ENCODE results near the gene PTPRE.
"Not testable (repeated sequence)": the region's sequence is repeated elsewhere in the genome, so short reads cannot be mapped to it uniquely, and the experiment has no call there.

DNA sequence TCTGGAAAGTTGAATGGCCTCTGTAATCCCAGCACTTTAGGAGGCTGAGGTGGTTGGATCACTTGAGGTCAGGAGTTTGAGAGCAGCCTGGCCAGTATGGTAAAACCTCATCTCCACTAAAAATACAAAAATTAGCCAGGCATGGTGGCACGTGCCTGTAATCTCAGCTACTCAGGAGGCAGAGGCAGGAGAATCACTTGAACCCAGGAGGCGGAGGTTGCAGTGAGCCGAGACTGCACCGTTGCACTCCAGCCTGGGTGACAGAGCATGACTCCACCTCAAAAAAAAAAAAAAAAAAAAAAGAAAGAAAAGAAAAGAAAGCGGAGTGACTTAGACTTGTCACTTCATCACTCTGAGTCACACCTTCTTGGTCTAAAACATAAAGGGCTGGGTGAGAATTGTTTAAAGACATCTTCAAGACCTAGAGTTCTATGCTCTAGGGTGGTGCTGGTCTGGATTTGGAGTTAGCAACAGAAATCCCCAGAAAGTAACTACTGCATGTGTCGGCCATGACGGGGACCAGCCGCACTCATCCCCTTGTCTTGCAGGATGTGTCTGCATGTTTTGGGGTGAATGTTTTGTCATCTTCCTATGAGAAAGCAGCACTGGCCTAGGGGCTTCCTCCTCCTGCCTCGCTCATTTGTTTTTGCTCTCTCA is 83.4 kb downstream of the PTPRE start:
- not testable (repeated sequence) for TF ChIP-seq POLR2A (IDR thresholded peaks at IDR 0.05; ENCODE audit: low read length); GATA1 (IDR thresholded peaks at IDR 0.05; ENCODE audit: low read depth, low read length)

Data from erythroblast (primary cell).